H1 (cell line): ENCODE measurements around the gene TRIM41. TPM values are rescaled to one million over a fixed set of nuclear protein-coding genes. Genes with fewer than 3 reads are reported as not detected.

Experiments
- BRCA1 ChIP-seq: IDR thresholded peaks from 2 replicates; pipeline ENCODE4 v1.6.1; 2012; ENCODE audit warnings: low read depth, low read length, improper control_type of control experiment
- CTBP2 ChIP-seq: IDR thresholded peaks from 2 replicates; pipeline ENCODE4 v1.7.0; 2011; ENCODE audit warnings: borderline replicate concordance, mild to moderate bottlenecking, moderate library complexity, mixed read lengths, low read length; ENCODE audit not compliant: insufficient read depth, insufficient read length
- EP300 ChIP-seq, 2 experiments: IDR thresholded peaks; 1 replicate in 1 of 2; 2 replicates in 1 of 2; pipeline ENCODE4 v1.6.1; 2011 to 2012; ENCODE audit warnings: low read depth in 2 of 2, low read length in 2 of 2, mild to moderate bottlenecking in 2 of 2, borderline replicate concordance in 1 of 2, inconsistent platforms in 1 of 2, moderate library complexity in 1 of 2
- PHF8 ChIP-seq: fragments of 200-600 bp; sonication (generic); conservative IDR thresholded peaks from 2 replicates; pipeline ENCODE4 v1.7.1; 2012; ENCODE audit warnings: low read depth, mild to moderate bottlenecking, inconsistent platforms, low read length, moderate library complexity
- POLR2AphosphoS5 ChIP-seq: IDR thresholded peaks from 2 replicates; pipeline ENCODE4 v1.6.1; 2011; ENCODE audit warnings: low read depth, low read length
- SP1 ChIP-seq: IDR thresholded peaks from 2 replicates; pipeline ENCODE4 v1.6.1; 2011; ENCODE audit warnings: low read depth, low read length
- polyA plus RNA-seq, 7 experiments: library from polyadenylated mRNA; depleted of rRNA in 3 of 7; stranded (reverse) in 5 of 7; unstranded in 2 of 7; fragments of >200 nt in 5 of 7; fragments of 200-250 nt in 2 of 7; gene quantifications; 1 replicate in 5 of 7; 2 replicates in 1 of 7; 4 replicates in 1 of 7; pipeline versions ENCODE4 v1.2.1 to v1.2.3, GENCODE V29; 2011 to 2013; ENCODE audit warnings: missing spikeins in 2 of 7, mixed read lengths in 2 of 7
- total RNA-seq: library from RNA; stranded (reverse); fragmentation: NEBNext Ultra II Directional; extraction: Animal tissue kit (Norgen Biotek cat#: 25700); gene quantifications from 2 replicates; pipeline ENCODE4 v1.2.1, GENCODE V29; 2021

The TRIM41 gene
- total and polyA plus RNA-seq, 2 of the 8 experiments (the other 6 are each of a cell fraction or from before 2014, with no cell fraction given) = 12.9 to 21.6 TPM

- no peak for TF ChIP-seq BRCA1
- TF ChIP-seq SP1 = no peak
- TF ChIP-seq PHF8 = no peak
- no peak for TF ChIP-seq CTBP2
- no peak for TF ChIP-seq EP300 (IDR thresholded peaks at IDR 0.05; ENCODE audit: borderline replicate concordance in 1 of 2, low read depth in 2 of 2, low read length in 2 of 2)
- no peak for TF ChIP-seq POLR2AphosphoS5
- TF ChIP-seq, all 59 proteins: peak for 5
Measured at GRCh38 chr5:181204826-181205760, 18.0 kb upstream of the TRIM41 start, which contains the start of gene TRIM7 (continued).
